Peyer's patch (tissue), 4 donors: ENCODE measurements around the gene IL12RB2. TPM values are rescaled to one million over a fixed set of nuclear protein-coding genes. Genes with fewer than 3 reads are reported as not detected.

ENCODE experiments used
- DNase-seq, 3 donors: peaks; one replicate each; pipeline ENCODE4 v3.0.0-alpha.2; 2017 to 2019
- H3K27ac ChIP-seq, 4 donors: fragments of 200-600 bp; sonication (generic); one replicate each; pipeline ENCODE4 v1.5.1; 2016 to 2019
- H3K27me3 ChIP-seq, 2 donors: fragments of 200-600 bp; sonication (generic); one replicate each; pipeline ENCODE4 v1.5.1; 2019
- H3K36me3 ChIP-seq, 3 donors: fragments of 200-600 bp; sonication (generic); one replicate each; pipeline ENCODE4 v1.5.1; 2016 to 2019
- H3K4me1 ChIP-seq, 4 donors: fragments of 200-600 bp; sonication (generic); one replicate each; pipeline ENCODE4 v1.5.1; 2016 to 2019
- H3K4me3 ChIP-seq, 4 donors: fragments of 200-600 bp; sonication (generic); 1 replicate in 3 of 4; 2 replicates in 1 of 4; pipeline ENCODE4 v1.5.1; 2016 to 2019; ENCODE audit warnings: mild to moderate bottlenecking in 1 of 4
- H3K9me3 ChIP-seq, 4 donors: fragments of 200-600 bp; sonication (generic); one replicate each; pipeline ENCODE4 v1.5.1; 2016 to 2019; ENCODE audit warnings: mild to moderate bottlenecking in 1 of 4
- POLR2A ChIP-seq, 2 donors: fragments of 450-650 bp; IDR thresholded peaks; one replicate each; pipeline ENCODE4 v1.5.1; 2017; ENCODE audit warnings: antibody characterized with exemption in 2 of 2, mild to moderate bottlenecking in 2 of 2, moderate library complexity in 2 of 2
- total RNA-seq, 4 donors: library from RNA; depleted of rRNA; stranded (reverse); fragments of >200 nt; gene quantifications; one replicate each; pipeline ENCODE4 v1.1.0, GENCODE V29; 2016
- TF ChIP-seq, protein P1 (sequence below), 6 experiments: fragments of 450-650 bp in 4 of 6; fragments of 200-600 bp in 2 of 6; sonication (generic) in 1 of 6; IDR thresholded peaks; one replicate each; pipeline ENCODE4 v1.5.1; 2017 to 2019; ENCODE audit warnings: antibody characterized with exemption in 6 of 6, mild to moderate bottlenecking in 3 of 6, moderate library complexity in 1 of 6

The IL12RB2 gene
- total RNA-seq, 4 donors from 2014 or later: 0.35 to 3.3 (median 1.8) TPM

DNA sequence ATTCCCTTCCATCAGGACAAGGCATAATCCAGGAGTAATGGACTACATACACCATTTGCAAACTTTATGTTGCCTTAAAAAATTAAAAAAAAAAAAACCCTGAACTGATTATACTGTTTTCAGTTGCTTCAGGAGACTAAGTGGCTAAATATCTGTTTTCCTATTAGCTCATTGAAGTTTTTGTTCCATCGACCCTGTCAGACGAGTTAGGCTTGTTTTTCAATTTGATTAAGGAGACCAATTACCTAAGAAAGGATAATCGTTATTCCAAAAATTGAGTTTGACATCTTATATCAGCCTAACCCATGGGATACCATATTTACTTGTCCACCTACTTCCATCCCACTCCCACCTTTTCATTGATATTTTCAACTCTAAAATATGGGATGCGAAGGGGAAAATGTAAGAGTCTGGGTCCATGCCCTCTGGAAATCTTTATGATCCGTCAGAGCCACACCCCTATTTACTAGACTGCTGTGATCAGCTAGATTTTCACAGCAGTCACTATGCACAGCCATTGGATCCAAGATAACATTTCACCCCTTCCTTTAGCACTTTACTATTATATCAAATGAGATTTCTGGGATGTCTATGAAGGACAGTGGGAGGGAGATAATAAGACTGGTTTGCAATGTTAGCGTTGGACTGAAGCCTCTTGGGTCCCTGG is 41.0 kb downstream of the IL12RB2 start:
- no peaks in the 10 kb centered on the region for H3K36me3 ChIP-seq
- no peak overlapping the region for H3K27ac ChIP-seq
- H3K4me3 ChIP-seq: no peak overlapping the region
- TF ChIP-seq POLR2A (IDR thresholded peaks at IDR 0.05): no peak
- TF ChIP-seq, protein P1, sequence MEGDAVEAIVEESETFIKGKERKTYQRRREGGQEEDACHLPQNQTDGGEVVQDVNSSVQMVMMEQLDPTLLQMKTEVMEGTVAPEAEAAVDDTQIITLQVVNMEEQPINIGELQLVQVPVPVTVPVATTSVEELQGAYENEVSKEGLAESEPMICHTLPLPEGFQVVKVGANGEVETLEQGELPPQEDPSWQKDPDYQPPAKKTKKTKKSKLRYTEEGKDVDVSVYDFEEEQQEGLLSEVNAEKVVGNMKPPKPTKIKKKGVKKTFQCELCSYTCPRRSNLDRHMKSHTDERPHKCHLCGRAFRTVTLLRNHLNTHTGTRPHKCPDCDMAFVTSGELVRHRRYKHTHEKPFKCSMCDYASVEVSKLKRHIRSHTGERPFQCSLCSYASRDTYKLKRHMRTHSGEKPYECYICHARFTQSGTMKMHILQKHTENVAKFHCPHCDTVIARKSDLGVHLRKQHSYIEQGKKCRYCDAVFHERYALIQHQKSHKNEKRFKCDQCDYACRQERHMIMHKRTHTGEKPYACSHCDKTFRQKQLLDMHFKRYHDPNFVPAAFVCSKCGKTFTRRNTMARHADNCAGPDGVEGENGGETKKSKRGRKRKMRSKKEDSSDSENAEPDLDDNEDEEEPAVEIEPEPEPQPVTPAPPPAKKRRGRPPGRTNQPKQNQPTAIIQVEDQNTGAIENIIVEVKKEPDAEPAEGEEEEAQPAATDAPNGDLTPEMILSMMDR (IDR thresholded peaks at IDR 0.05): no peak
- H3K4me1 ChIP-seq: no peaks in the 10 kb centered on the region
- H3K9me3 ChIP-seq: no peaks in the 10 kb centered on the region
- no peak for DNase-seq
- H3K27me3 ChIP-seq: no peaks in the 10 kb centered on the region

DNA sequence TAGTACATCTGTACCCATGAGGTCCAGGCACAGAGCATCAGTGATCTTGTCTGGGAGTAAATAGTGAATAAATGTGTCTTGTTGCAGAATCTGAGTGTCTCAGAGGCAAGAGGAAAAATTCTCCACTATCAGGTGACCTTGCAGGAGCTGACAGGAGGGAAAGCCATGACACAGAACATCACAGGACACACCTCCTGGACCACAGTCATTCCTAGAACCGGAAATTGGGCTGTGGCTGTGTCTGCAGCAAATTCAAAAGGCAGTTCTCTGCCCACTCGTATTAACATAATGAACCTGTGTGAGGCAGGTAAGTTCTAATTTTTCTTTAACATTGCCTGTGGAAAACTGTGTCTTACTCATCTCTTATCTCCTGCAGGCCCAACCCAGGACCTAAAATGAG is 43.1 kb downstream of the IL12RB2 start:
- no peaks in the 10 kb centered on the region for H3K4me1 ChIP-seq
- TF ChIP-seq, protein P1 (IDR thresholded peaks at IDR 0.05): no peak
- TF ChIP-seq POLR2A (IDR thresholded peaks at IDR 0.05): no peak
- H3K36me3 ChIP-seq: no peaks in the 10 kb centered on the region
- no peak overlapping the region for H3K4me3 ChIP-seq
- DNase-seq: no peak
- no peak overlapping the region for H3K27ac ChIP-seq
- no peaks in the 10 kb centered on the region for H3K9me3 ChIP-seq
- no peaks in the 10 kb centered on the region for H3K27me3 ChIP-seq

DNA sequence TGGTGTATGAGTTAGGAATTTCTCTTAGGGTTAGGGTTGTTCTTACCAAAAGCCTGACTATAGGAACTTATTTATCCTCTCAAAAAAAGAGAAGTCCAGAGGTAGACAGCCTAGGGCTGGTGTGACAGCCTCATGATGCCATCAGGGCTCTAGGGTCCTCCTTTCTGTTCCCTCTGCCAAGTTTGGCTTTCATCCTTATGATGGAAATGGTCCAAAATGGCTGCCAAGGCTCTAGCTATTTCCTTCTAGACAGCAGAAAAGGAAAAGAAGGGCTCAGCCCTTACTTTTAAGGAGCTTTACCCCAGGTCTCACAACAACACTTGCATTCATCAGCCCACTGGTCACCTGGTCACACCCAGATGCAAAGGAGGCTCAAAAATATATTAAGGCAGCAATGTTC is 44.5 kb downstream of the IL12RB2 start:
- no peak overlapping the region for H3K27ac ChIP-seq
- TF ChIP-seq, protein P1 (IDR thresholded peaks at IDR 0.05): no peak
- no peak for TF ChIP-seq POLR2A (IDR thresholded peaks at IDR 0.05)
- no peaks in the 10 kb centered on the region for H3K36me3 ChIP-seq
- H3K4me3 ChIP-seq: no peak overlapping the region
- H3K4me1 ChIP-seq: no peaks in the 10 kb centered on the region
- no peaks in the 10 kb centered on the region for H3K9me3 ChIP-seq
- H3K27me3 ChIP-seq: no peaks in the 10 kb centered on the region
- no peak for DNase-seq

DNA sequence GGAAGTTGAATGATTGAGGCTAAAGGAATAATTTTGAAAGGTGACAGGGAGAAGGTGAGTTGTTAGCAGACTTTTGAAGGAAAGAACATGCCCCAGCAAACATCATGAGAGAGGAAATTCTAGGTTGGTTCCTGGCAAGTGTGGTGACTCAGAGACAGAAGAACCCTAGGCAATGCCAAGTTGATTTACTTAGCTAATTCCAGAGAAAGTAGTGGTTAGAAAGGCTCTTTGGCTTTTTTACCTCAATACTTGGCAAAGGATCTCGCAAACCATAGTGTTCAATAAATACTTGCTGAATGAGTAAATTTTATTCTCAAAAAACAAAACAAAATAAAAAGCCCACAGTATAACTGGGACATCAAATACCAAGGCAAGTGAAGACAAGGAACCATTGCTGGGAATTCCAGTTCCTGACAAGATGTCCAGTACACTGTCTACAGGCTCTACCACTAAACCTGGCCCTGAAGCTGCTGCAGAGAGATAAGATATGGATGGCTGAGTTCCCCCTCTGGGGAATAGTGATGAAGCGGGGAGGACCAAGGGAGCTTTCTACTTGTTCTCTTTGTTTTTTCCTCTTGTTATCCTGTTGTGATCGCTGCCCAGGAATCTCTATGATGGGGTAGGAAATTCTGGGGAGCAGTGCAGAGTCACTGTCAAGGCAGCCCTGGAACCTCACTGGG is 48.2 kb downstream of the IL12RB2 start:
- Histone ChIP-seq H3K27me3 (no peaks in the 10 kb centered on the region), H3K4me1 (no peaks in the 10 kb centered on the region), H3K36me3 (no peaks in the 10 kb centered on the region), H3K27ac (no peak overlapping the region), H3K4me3 (no peak overlapping the region), H3K9me3 (no peaks in the 10 kb centered on the region)
- TF ChIP-seq, protein P1 (IDR thresholded peaks at IDR 0.05): no peak
- TF ChIP-seq POLR2A (IDR thresholded peaks at IDR 0.05): no peak
- DNase-seq: no peak

DNA sequence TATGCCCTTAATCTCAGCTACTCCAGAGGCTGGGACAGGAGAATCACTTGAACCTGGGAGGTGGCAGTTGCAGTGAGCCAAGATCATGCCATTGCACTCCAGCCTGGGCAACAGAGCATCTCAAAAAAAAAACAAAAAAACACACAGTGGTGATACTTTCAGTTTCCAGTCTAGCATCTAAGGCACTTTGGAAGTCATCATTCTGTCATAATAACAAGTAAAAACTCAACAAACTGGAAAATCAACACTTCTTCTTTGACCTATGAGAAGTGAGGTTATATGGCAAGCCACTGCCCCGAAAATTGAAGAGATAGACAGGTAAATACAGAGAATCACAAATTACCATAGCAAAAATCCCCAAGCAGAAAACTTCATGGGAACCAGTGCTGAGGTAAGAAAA is 51.9 kb downstream of the IL12RB2 start:
- H3K36me3 ChIP-seq: no peaks in the 10 kb centered on the region
- TF ChIP-seq, protein P1 (IDR thresholded peaks at IDR 0.05): no peak
- no peak for TF ChIP-seq POLR2A (IDR thresholded peaks at IDR 0.05)
- H3K27me3 ChIP-seq: no peaks in the 10 kb centered on the region
- no peak overlapping the region for H3K27ac ChIP-seq
- DNase-seq: no peak
- no peak overlapping the region for H3K4me3 ChIP-seq
- H3K9me3 ChIP-seq: no peaks in the 10 kb centered on the region
- no peaks in the 10 kb centered on the region for H3K4me1 ChIP-seq
